ENCODE measurements around the gene INCENP.

DNA sequence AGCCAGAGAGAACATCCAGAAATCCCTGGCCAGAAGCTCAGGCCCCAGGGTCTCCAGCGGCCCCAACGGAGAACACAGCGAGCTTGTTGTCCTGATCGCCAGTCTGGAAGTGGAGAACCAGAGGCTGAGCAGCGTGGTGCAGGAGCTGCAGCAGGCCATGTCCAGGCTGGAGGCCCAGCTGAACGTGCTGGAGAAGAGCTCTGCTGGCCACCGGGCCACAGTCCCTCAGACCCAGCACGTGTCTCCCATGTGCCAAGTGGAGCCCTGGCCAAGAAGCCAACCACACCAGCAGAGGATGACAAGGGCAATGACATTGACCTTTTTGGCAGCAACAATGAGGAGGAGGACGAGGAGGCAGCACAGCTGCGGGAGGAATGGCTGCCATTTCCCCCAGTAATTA is 45.6 kb downstream of the INCENP start:
- TF ChIP-seq, protein P1, sequence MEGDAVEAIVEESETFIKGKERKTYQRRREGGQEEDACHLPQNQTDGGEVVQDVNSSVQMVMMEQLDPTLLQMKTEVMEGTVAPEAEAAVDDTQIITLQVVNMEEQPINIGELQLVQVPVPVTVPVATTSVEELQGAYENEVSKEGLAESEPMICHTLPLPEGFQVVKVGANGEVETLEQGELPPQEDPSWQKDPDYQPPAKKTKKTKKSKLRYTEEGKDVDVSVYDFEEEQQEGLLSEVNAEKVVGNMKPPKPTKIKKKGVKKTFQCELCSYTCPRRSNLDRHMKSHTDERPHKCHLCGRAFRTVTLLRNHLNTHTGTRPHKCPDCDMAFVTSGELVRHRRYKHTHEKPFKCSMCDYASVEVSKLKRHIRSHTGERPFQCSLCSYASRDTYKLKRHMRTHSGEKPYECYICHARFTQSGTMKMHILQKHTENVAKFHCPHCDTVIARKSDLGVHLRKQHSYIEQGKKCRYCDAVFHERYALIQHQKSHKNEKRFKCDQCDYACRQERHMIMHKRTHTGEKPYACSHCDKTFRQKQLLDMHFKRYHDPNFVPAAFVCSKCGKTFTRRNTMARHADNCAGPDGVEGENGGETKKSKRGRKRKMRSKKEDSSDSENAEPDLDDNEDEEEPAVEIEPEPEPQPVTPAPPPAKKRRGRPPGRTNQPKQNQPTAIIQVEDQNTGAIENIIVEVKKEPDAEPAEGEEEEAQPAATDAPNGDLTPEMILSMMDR (optimal IDR thresholded peaks at IDR 0.05 in 1 of 3, IDR thresholded peaks at IDR 0.05 in 1 of 3, conservative IDR thresholded peaks at IDR 0.05 in 1 of 3; ENCODE audit: extremely low read depth in 1 of 3, insufficient read depth in 2 of 3, low read length in 3 of 3) = no peak
- no peak for TF ChIP-seq EZH2 (IDR thresholded peaks at IDR 0.05; ENCODE audit: low read length)

Measured in keratinocyte (primary cell).